Thyroid gland (tissue), 4 donors: Measurements from ENCODE around the gene GRB10. TPM values are rescaled to one million over a fixed set of nuclear protein-coding genes. Genes with fewer than 3 reads are reported as not detected.

Experiments
- DNase-seq, 2 donors: peaks; one replicate each; pipeline ENCODE4 v3.0.0-alpha.2; 2019
- H3K27ac ChIP-seq, 3 donors: fragments of 200-600 bp; sonication (generic); 1 replicate in 2 of 3; 2 replicates in 1 of 3; pipeline ENCODE4 v1.5.1; 2016 to 2019; ENCODE audit warnings: mild to moderate bottlenecking in 1 of 3, moderate library complexity in 1 of 3
- H3K27me3 ChIP-seq: fragments of 200-600 bp; sonication (generic); one replicate; pipeline ENCODE4 v1.5.1; 2019
- H3K36me3 ChIP-seq, 2 donors: fragments of 200-600 bp; sonication (generic); one replicate each; pipeline ENCODE4 v1.5.1; 2016 to 2019
- H3K4me1 ChIP-seq, 2 donors: fragments of 200-600 bp; sonication (generic); one replicate each; pipeline ENCODE4 v1.5.1; 2017 to 2019
- H3K4me3 ChIP-seq, 3 donors: fragments of 200-600 bp; sonication (generic); replicated peaks in 1 of 3; 1 replicate in 2 of 3; 2 replicates in 1 of 3; pipeline ENCODE4 v1.5.1; 2016; ENCODE audit warnings: mild to moderate bottlenecking in 1 of 3
- H3K9me3 ChIP-seq: fragments of 200-600 bp; sonication (generic); one replicate; pipeline ENCODE4 v1.5.1; 2017
- POLR2A ChIP-seq, 2 donors: fragments of 450-650 bp; IDR thresholded peaks; one replicate each; pipeline ENCODE4 v1.6.1; 2017; ENCODE audit warnings: antibody characterized with exemption in 2 of 2, mild to moderate bottlenecking in 2 of 2, moderate library complexity in 1 of 2
- WGBS, 2 donors: methylation state at CpG; one replicate each; pipeline ENCODE4 v1.1.5; 2017; 5-methylcytosine and 5-hydroxymethylcytosine counted together
- intact Hi-C: fragments of 100-400 bp; cut with DNase I; formaldehyde crosslinking; loops from one replicate; pipeline ENCODE4 v1.15.1; 2023
- total RNA-seq, 4 donors: library from RNA; depleted of rRNA; stranded (reverse); fragments of >200 nt; gene quantifications; one replicate each; pipeline ENCODE4 v1.2.3, GENCODE V29; 2016
- TF ChIP-seq, protein P1 (sequence below), 6 experiments: fragments of 200-600 bp in 3 of 6; fragments of 450-650 bp in 3 of 6; sonication (generic) in 3 of 6; IDR thresholded peaks; one replicate each; pipeline ENCODE4 v1.5.1; 2016 to 2019; ENCODE audit warnings: antibody characterized with exemption in 6 of 6, mild to moderate bottlenecking in 2 of 6, inconsistent platforms in 1 of 6, moderate library complexity in 1 of 6

The GRB10 gene
- 10 to 100 TPM; 21.3 to 99.2 (median 39.6) TPM for total RNA-seq

DNA sequence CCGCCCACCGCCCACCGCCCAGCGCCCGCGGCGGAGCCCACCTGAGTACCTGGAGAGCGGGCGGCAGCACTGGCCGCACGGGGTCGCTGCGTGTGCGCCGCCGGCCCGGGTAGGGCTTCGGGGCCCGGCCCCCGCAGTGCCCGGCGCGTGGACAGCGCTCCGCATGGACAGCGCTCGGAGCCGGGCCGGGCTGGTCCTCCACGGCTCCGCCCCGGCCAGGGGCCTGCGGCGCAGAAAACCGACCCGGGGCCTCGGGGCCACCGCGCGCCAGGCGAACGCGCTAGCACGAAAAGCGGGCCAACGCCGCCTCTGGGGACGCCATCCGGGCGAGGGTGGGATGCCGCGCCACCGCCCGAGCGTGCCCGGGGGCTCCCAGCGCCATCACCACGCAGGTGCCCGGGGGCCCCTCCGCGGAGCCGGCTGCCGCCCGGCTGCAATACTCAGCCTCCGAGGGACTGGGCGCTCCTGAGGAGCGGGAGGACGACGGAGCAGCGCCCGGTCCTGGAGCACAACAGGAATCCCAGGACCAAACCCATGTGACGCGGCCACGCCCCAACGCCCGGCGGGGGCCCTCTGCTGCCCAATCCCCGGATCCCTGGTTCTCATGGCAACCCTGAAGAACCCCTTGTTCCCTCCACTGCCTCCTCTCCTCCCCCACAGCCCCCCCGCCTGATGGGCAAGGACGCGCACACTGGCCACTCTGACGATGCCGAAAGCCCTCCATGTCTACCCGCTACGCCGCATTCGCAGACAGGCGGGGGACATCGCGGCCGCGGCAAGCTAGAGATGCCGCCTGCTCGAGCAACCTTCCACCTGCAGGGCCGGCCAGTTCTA is at the start of gene GRB10:
TSS of gene GRB10 (minus strand) at position 522 of the 834 bp plus-strand sequence. CDS start 50,574 bp downstream, outside the sequence.
- intact Hi-C loops = no loop called here
- H3K36me3 ChIP-seq = no peaks in the 10 kb centered on the region
- no peak for TF ChIP-seq POLR2A (IDR thresholded peaks at IDR 0.05)
- TF ChIP-seq, protein P1, sequence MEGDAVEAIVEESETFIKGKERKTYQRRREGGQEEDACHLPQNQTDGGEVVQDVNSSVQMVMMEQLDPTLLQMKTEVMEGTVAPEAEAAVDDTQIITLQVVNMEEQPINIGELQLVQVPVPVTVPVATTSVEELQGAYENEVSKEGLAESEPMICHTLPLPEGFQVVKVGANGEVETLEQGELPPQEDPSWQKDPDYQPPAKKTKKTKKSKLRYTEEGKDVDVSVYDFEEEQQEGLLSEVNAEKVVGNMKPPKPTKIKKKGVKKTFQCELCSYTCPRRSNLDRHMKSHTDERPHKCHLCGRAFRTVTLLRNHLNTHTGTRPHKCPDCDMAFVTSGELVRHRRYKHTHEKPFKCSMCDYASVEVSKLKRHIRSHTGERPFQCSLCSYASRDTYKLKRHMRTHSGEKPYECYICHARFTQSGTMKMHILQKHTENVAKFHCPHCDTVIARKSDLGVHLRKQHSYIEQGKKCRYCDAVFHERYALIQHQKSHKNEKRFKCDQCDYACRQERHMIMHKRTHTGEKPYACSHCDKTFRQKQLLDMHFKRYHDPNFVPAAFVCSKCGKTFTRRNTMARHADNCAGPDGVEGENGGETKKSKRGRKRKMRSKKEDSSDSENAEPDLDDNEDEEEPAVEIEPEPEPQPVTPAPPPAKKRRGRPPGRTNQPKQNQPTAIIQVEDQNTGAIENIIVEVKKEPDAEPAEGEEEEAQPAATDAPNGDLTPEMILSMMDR (IDR thresholded peaks at IDR 0.05) = peak in 2 of 6 experiments; percentile 28 to 64
- H3K4me1 ChIP-seq = peaks cover 3 to 5% of the 10 kb centered on the region in 2 donors
- DNase-seq = peak; percentile 50 to 68
- H3K27me3 ChIP-seq = no peaks in the 10 kb centered on the region
- H3K9me3 ChIP-seq = no peaks in the 10 kb centered on the region
- no peak within 1 kb of the TSS for H3K27ac ChIP-seq
- peak within 1 kb of the TSS in 1 of 3 donors; percentile 35 for H3K4me3 ChIP-seq
- 65 to 88% methylated on average over 46 to 69 of the region's 95 CpGs for WGBS, 2 donors

- no peak for DNase-seq
- Histone ChIP-seq H3K9me3 (no peaks in the 10 kb centered on the region), H3K4me1 (no peaks in the 10 kb centered on the region), H3K27ac (no peak overlapping the region), H3K4me3 (no peak overlapping the region), H3K27me3 (no peaks in the 10 kb centered on the region), H3K36me3 (no peaks in the 10 kb centered on the region)
- TF ChIP-seq, protein P1 (IDR thresholded peaks at IDR 0.05) = no peak
- TF ChIP-seq POLR2A (IDR thresholded peaks at IDR 0.05) = no peak
- intact Hi-C loops = no loop called here
- 73 to 78% methylated on average over 2 of the region's 2 CpGs for WGBS, 2 donors
Observed at GRCh38 chr7:50828801-50829200, 46.1 kb upstream of the GRB10 start.

GRCh38 chr7:50828116-50828515 is 45.4 kb upstream of the GRB10 start:
- TF ChIP-seq, protein P1 (IDR thresholded peaks at IDR 0.05) = no peak
- no peak for TF ChIP-seq POLR2A (IDR thresholded peaks at IDR 0.05)
- no peaks in the 10 kb centered on the region for H3K36me3 ChIP-seq
- intact Hi-C loops = no loop called here
- no peaks in the 10 kb centered on the region for H3K9me3 ChIP-seq
- H3K4me3 ChIP-seq = no peak overlapping the region
- H3K27ac ChIP-seq = no peak overlapping the region
- H3K27me3 ChIP-seq = no peaks in the 10 kb centered on the region
- WGBS, 2 donors = 93 to 95% methylated on average over 3 of the region's 3 CpGs
- no peak for DNase-seq
- no peaks in the 10 kb centered on the region for H3K4me1 ChIP-seq

GRCh38 chr7:50827281-50827680 is 44.6 kb upstream of the GRB10 start:
- DNase-seq = no peak
- Histone ChIP-seq H3K27me3 (no peaks in the 10 kb centered on the region), H3K36me3 (no peaks in the 10 kb centered on the region), H3K9me3 (no peaks in the 10 kb centered on the region), H3K27ac (no peak overlapping the region), H3K4me3 (no peak overlapping the region), H3K4me1 (no peaks in the 10 kb centered on the region)
- intact Hi-C loops = no loop called here
- TF ChIP-seq, protein P1 (IDR thresholded peaks at IDR 0.05) = no peak

DNA sequence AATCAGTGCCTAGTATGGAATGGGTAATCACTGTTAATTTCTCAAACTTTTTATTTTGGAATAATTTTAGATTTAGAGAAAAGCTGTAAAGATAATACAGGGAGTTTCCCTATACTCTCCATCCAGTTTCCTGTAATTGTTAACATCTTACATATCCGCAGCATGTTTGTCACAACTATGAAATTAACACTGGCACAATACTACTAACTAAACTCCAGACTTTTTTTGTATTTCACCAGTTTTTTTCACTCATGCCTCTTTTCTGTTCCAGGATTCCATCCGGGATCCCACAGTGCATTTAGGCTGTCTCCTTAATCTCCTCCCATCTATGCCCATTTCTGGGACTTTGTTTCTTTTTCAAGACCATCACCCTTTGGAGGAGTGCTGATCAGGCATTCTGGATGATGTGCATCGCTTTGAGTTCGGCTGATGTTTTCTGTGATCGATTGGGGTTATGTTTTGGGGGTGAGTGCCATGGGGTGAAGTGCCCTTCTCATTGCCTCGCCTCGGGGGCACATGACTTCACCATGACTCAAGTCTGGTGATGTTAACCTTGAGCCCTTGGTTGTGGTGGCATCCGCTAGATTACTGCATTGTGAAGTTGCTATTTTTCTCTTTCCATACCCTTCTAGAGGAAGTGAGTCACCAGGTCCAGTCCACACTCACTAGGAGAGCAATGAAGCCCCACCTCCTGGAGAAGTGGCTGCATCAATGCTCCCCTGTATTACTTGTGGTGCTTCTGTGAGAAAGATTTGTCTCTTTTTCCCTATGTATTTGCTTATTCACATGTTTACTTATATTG is 43.9 kb upstream of the GRB10 start:
- WGBS, 2 donors = 82 to 89% methylated on average over 8 of the region's 8 CpGs
- Histone ChIP-seq H3K27me3 (no peaks in the 10 kb centered on the region), H3K9me3 (no peaks in the 10 kb centered on the region), H3K36me3 (no peaks in the 10 kb centered on the region), H3K4me1 (no peaks in the 10 kb centered on the region), H3K27ac (no peak overlapping the region), H3K4me3 (no peak overlapping the region)
- DNase-seq = no peak
- TF ChIP-seq, protein P1 (IDR thresholded peaks at IDR 0.05) = no peak
- no peak for TF ChIP-seq POLR2A (IDR thresholded peaks at IDR 0.05)
- intact Hi-C loops = no loop called here
